IMR-90 (cell line): ENCODE results near the gene PNP. TPM values are rescaled to one million over a fixed set of nuclear protein-coding genes. Genes with fewer than 3 reads are reported as not detected.

Experiments
- ATAC-seq: fragments of 200-7000 bp; cut with Tn5 transposase; 2 replicates; pipeline ENCODE4 v1.9.1; 2020; ENCODE audit warnings: low read depth, mild to moderate bottlenecking, moderate library complexity
- BruUV-seq: library from RNA; stranded (reverse); fragments of 400-500 nt; replicated peaks from 2 replicates; lab custom pipeline; 2021; lab: Mats Ljungman, UMichigan
- CTCF ChIA-PET: fragments of 300-600 bp; formaldehyde crosslinking; extraction: SDS; loops from one replicate; lab custom pipeline; 2021; ENCODE audit warnings: antibody characterized with exemption; lab: Yijun Ruan, JAX
- POLR2A ChIA-PET: fragments of 300-600 bp; sonication (Branson Sonifier 250); formaldehyde crosslinking; loops from one replicate; lab custom pipeline; 2022; ENCODE audit warnings: antibody characterized with exemption; ENCODE audit not compliant: unreplicated experiment; lab: Charles Lee
- DNase-seq: peaks from one replicate; pipeline ENCODE4 v3.0.0; 2013
- H2AFZ ChIP-seq: replicated peaks from 2 replicates; pipeline ENCODE3; 2013; ENCODE audit warnings: low read length, mild to moderate bottlenecking; ENCODE audit not compliant: poor library complexity
- H2AK5ac ChIP-seq: 2 replicates; pipeline ENCODE4 v1.6.1; 2013; ENCODE audit warnings: low read depth, low read length, inconsistent platforms
- H2AK9ac ChIP-seq: replicated peaks from 2 replicates; pipeline ENCODE3; 2013; ENCODE audit warnings: mild to moderate bottlenecking, low read depth, low read length, moderate library complexity; ENCODE audit not compliant: poor library complexity
- H2BK120ac ChIP-seq: 2 replicates; pipeline ENCODE4 v1.6.1; 2013; ENCODE audit warnings: low read depth, low read length, inconsistent platforms
- H2BK15ac ChIP-seq: 3 replicates; pipeline ENCODE4 v1.6.1; 2013; ENCODE audit warnings: low read depth, low read length, inconsistent platforms
- H2BK20ac ChIP-seq: 2 replicates; pipeline ENCODE4 v1.6.1; 2013; ENCODE audit warnings: low read depth, mild to moderate bottlenecking, inconsistent platforms, low read length, moderate library complexity
- H2BK5ac ChIP-seq: 2 replicates; pipeline ENCODE4 v1.6.1; 2013; ENCODE audit warnings: mild to moderate bottlenecking, low read depth, low read length, inconsistent platforms; ENCODE audit not compliant: poor library complexity, severe bottlenecking
- H3K14ac ChIP-seq: replicated peaks from 2 replicates; pipeline ENCODE4 v1.6.1; 2013; ENCODE audit warnings: low read depth, low read length, inconsistent platforms
- H3K18ac ChIP-seq: 2 replicates; pipeline ENCODE4 v1.6.1; 2013; ENCODE audit warnings: low read depth, low read length, control low read depth
- H3K23ac ChIP-seq: 2 replicates; pipeline ENCODE4 v1.6.1; 2013; ENCODE audit warnings: low read depth, low read length, inconsistent platforms
- H3K27ac ChIP-seq: 2 replicates; pipeline ENCODE4 v1.5.1; 2013; ENCODE audit warnings: mild to moderate bottlenecking, control low read depth, low read length; ENCODE audit not compliant: insufficient read depth
- H3K27me3 ChIP-seq: 2 replicates; pipeline ENCODE4 v1.6.1; 2013; ENCODE audit warnings: low read length; ENCODE audit not compliant: control insufficient read depth, insufficient read depth
- H3K36me3 ChIP-seq: 2 replicates; pipeline ENCODE4 v1.6.1; 2013; ENCODE audit warnings: low read length, mixed read lengths; ENCODE audit not compliant: control insufficient read depth, insufficient read depth
- H3K4ac ChIP-seq: 2 replicates; pipeline ENCODE4 v1.6.1; 2013; ENCODE audit warnings: low read depth, low read length, inconsistent platforms
- H3K4me1 ChIP-seq: 2 replicates; pipeline ENCODE4 v1.6.1; 2013; ENCODE audit warnings: low read length, mixed read lengths; ENCODE audit not compliant: control insufficient read depth, insufficient read depth
- H3K4me2 ChIP-seq: 2 replicates; pipeline ENCODE4 v1.6.1; 2013; ENCODE audit warnings: low read depth, mild to moderate bottlenecking, control low read depth, low read length, moderate library complexity
- H3K4me3 ChIP-seq: 2 replicates; pipeline ENCODE4 v1.5.1; 2013; ENCODE audit warnings: low read depth, mild to moderate bottlenecking, control low read depth, low read length, moderate library complexity; ENCODE audit not compliant: insufficient read depth
- H3K56ac ChIP-seq: 2 replicates; pipeline ENCODE4 v1.6.1; 2013; ENCODE audit warnings: low read length, inconsistent platforms; ENCODE audit not compliant: insufficient read depth; ENCODE audit errors: extremely low read depth
- H3K79me1 ChIP-seq, 2 experiments: 2 replicates each; pipeline ENCODE4 v1.6.1; 2013; ENCODE audit warnings: low read length in 2 of 2, inconsistent platforms in 1 of 2, low read depth in 1 of 2
- H3K9ac ChIP-seq: 2 replicates; pipeline ENCODE4 v1.6.1; 2013; ENCODE audit warnings: low read depth, low read length, control low read depth
- H3K9me1 ChIP-seq: 2 replicates; pipeline ENCODE4 v1.6.1; 2013; ENCODE audit warnings: low read length, inconsistent platforms; ENCODE audit not compliant: insufficient read depth
- H3K9me3 ChIP-seq: 2 replicates; pipeline ENCODE4 v1.6.1; 2013; ENCODE audit warnings: low read length; ENCODE audit not compliant: control insufficient read depth, insufficient read depth
- H4K20me1 ChIP-seq: 2 replicates; pipeline ENCODE4 v1.6.1; 2013; ENCODE audit warnings: low read length, inconsistent platforms; ENCODE audit not compliant: insufficient read depth
- H4K5ac ChIP-seq: 2 replicates; pipeline ENCODE4 v1.6.1; 2013; ENCODE audit warnings: mild to moderate bottlenecking, low read depth, low read length, control low read depth
- H4K8ac ChIP-seq, 2 experiments: 2 replicates each; pipeline ENCODE4 v1.6.1; 2013; ENCODE audit warnings: low read depth in 2 of 2, low read length in 2 of 2, control low read depth in 1 of 2, inconsistent platforms in 1 of 2
- H4K91ac ChIP-seq: 2 replicates; pipeline ENCODE4 v1.6.1; 2013; ENCODE audit warnings: low read depth, low read length, inconsistent platforms; ENCODE audit not compliant: insufficient read depth
- BHLHE40 ChIP-seq: fragments of 150-350 bp; IDR thresholded peaks from 2 replicates; pipeline ENCODE4 v1.6.1; 2016; ENCODE audit warnings: mild to moderate bottlenecking, low read depth, low read length
- CEBPB ChIP-seq: IDR thresholded peaks from 2 replicates; pipeline ENCODE4 v1.6.1; 2012; ENCODE audit warnings: low read depth, low read length, improper control_type of control experiment
- CHD1 ChIP-seq: IDR thresholded peaks from 2 replicates; pipeline ENCODE4 v1.6.1; 2012; ENCODE audit warnings: low read depth, low read length, improper control_type of control experiment
- CTCF ChIP-seq: conservative IDR thresholded peaks from 2 replicates; pipeline ENCODE4 v1.5.1; 2012; ENCODE audit warnings: mild to moderate bottlenecking, low read depth, low read length, improper control_type of control experiment
- ELK1 ChIP-seq: fragments of 150-350 bp; IDR thresholded peaks from 2 replicates; pipeline ENCODE4 v1.6.1; 2016; ENCODE audit warnings: low read depth, mild to moderate bottlenecking, low read length, moderate library complexity, borderline replicate concordance
- FOS ChIP-seq: fragments of 150-350 bp; IDR thresholded peaks from 2 replicates; pipeline ENCODE4 v1.6.1; 2016; ENCODE audit warnings: low read depth, low read length
- MAFK ChIP-seq: IDR thresholded peaks from 2 replicates; pipeline ENCODE4 v1.6.1; 2012; ENCODE audit warnings: low read depth, low read length, improper control_type of control experiment
- MAZ ChIP-seq: IDR thresholded peaks from 2 replicates; pipeline ENCODE4 v1.6.1; 2012; ENCODE audit warnings: low read depth, mild to moderate bottlenecking, low read length, improper control_type of control experiment, moderate library complexity, borderline replicate concordance
- MXI1 ChIP-seq: IDR thresholded peaks from 2 replicates; pipeline ENCODE4 v1.6.1; 2012; ENCODE audit warnings: low read depth, mild to moderate bottlenecking, low read length, moderate library complexity, borderline replicate concordance
- NFE2L2 ChIP-seq: fragments of 150-350 bp; IDR thresholded peaks from 2 replicates; pipeline ENCODE4 v1.6.1; 2016; ENCODE audit warnings: low read depth, mild to moderate bottlenecking, low read length
- POLR2A ChIP-seq: IDR thresholded peaks from 2 replicates; pipeline ENCODE4 v1.6.1; 2012; ENCODE audit warnings: mild to moderate bottlenecking, low read depth, low read length
- RAD21 ChIP-seq: IDR thresholded peaks from 2 replicates; pipeline ENCODE4 v1.6.1; 2012; ENCODE audit warnings: low read length, improper control_type of control experiment
- RCOR1 ChIP-seq: IDR thresholded peaks from 2 replicates; pipeline ENCODE4 v1.6.1; 2012; ENCODE audit warnings: mild to moderate bottlenecking, low read length, improper control_type of control experiment; ENCODE audit not compliant: insufficient replicate concordance
- RFX5 ChIP-seq: IDR thresholded peaks from 2 replicates; pipeline ENCODE4 v1.8.0; 2012; ENCODE audit warnings: low read depth, mild to moderate bottlenecking, low read length, moderate library complexity
- SMC3 ChIP-seq: fragments of 150-350 bp; IDR thresholded peaks from 2 replicates; pipeline ENCODE4 v1.6.1; 2016; ENCODE audit warnings: low read depth, mild to moderate bottlenecking, antibody characterized with exemption, low read length, moderate library complexity
- USF2 ChIP-seq: fragments of 150-350 bp; IDR thresholded peaks from 2 replicates; pipeline ENCODE4 v1.6.1; 2017; ENCODE audit warnings: mild to moderate bottlenecking, antibody characterized with exemption, low read length, low read depth
- WGBS, 2 experiments: methylation state at CpG; one replicate each; pipeline versions ENCODE4 v1.1.5 to v1.1.7; 2013; ENCODE audit warnings: missing lambda C conversion rate in 2 of 2; ENCODE audit not compliant: insufficient read length in 1 of 2; ENCODE audit errors: extremely low coverage in 2 of 2; 5-methylcytosine and 5-hydroxymethylcytosine counted together
- dilution Hi-C: fragments of 300-500 bp; cut with HindIII; formaldehyde crosslinking; loops from one replicate; pipeline ENCODE4 v1.14.3; 2018; ENCODE audit warnings: low sequenced_read_pairs; ENCODE audit not compliant: unreplicated experiment
- in situ Hi-C: fragments of 300-500 bp; cut with MboI; formaldehyde crosslinking; loops from 3 replicates; pipeline ENCODE4 v1.14.3; 2019; ENCODE audit warnings: low sequenced_read_pairs, inconsistent platforms, mixed read lengths
- intact Hi-C: fragments of 100-400 bp; cut with micrococcal nuclease; formaldehyde crosslinking; loops from 2 replicates; pipeline ENCODE4 v1.10.0; 2022
- polyA plus RNA-seq, 3 experiments: library from polyadenylated mRNA; depleted of rRNA; stranded (reverse); fragments of >200 nt; gene quantifications; 2 replicates each; pipeline ENCODE4 v1.2.3, GENCODE V29; 2012; ENCODE audit warnings: low replicate concordance in 1 of 3
- total RNA-seq: library from RNA; depleted of rRNA; stranded (reverse); fragments of >200 nt; gene quantifications from 2 replicates; pipeline ENCODE4 v1.2.3, GENCODE V29; 2012

Gene PNP
- total and polyA plus RNA-seq, 2 of the 4 experiments (the other 2 are of a cell fraction), result 53.4 to 68.8 TPM

GRCh38 chr14:20438664-20439063 is 30.5 kb upstream of the PNP start:
- Histone ChIP-seq H2BK20ac (no peak overlapping the region), H3K14ac (no peak overlapping the region), H3K4ac (no peak overlapping the region), H4K20me1 (no peaks in the 10 kb centered on the region), H4K91ac (no peak overlapping the region), H3K9ac (no peak overlapping the region), H2AK5ac (no peak overlapping the region), H4K8ac (no peak overlapping the region), H3K4me2 (no peak overlapping the region), H3K27me3 (peaks cover 8% of the 10 kb centered on the region; the same call in 1 of the 2 replicates), H4K5ac (no peak overlapping the region), H3K4me3 (no peak overlapping the region), H2AFZ (no peak overlapping the region), H3K18ac (no peak overlapping the region), H3K4me1 (peaks cover 2% of the 10 kb centered on the region; the same call in 1 of the 2 replicates), H3K9me1 (no peaks in the 10 kb centered on the region), H2BK120ac (no peak overlapping the region), H3K36me3 (no peaks in the 10 kb centered on the region), H3K27ac (no peak overlapping the region), H3K9me3 (no peaks in the 10 kb centered on the region), H3K79me1 (no peaks in the 10 kb centered on the region), H2AK9ac (no peak overlapping the region), H2BK5ac (no peak overlapping the region), H3K23ac (no peak overlapping the region), H2BK15ac (no peak overlapping the region), H3K56ac (no peak overlapping the region)
- in situ Hi-C loops (no loop called here), intact Hi-C loops (no loop called here), dilution Hi-C loops (no loop called here)
- no TSS peak for BruUV-seq
- ATAC-seq (no peak), DNase-seq (no peak)
- ChIA-PET CTCF (no interaction called here), POLR2A (no interaction called here)
- no peak for TF ChIP-seq CEBPB
- no peak for TF ChIP-seq MXI1
- TF ChIP-seq BHLHE40, result no peak
- TF ChIP-seq MAFK, result no peak
- no peak for TF ChIP-seq USF2
- TF ChIP-seq FOS, result no peak
- no peak for TF ChIP-seq RFX5
- no peak for TF ChIP-seq ELK1
- TF ChIP-seq POLR2A, result no peak
- no peak for TF ChIP-seq NFE2L2
- TF ChIP-seq MAZ, result no peak
- TF ChIP-seq CHD1, result no peak
- no peak for TF ChIP-seq RCOR1
- TF ChIP-seq CTCF, result no peak
- no peak for TF ChIP-seq RAD21
- no peak for TF ChIP-seq SMC3
- no CpG with 5 or more reads among the region's 7 CpGs for WGBS, 2 experiments
